Activated naive CD4-positive, alpha-beta T cell treated with Interleukin-2 at 50 U/mL for 16 hours (primary cell): ENCODE results near the gene ABTB1.

Source experiments
- DNase-seq: peaks from one replicate; pipeline ENCODE4 v3.0.0-alpha.2; 2020

ABTB1 gene

DNA sequence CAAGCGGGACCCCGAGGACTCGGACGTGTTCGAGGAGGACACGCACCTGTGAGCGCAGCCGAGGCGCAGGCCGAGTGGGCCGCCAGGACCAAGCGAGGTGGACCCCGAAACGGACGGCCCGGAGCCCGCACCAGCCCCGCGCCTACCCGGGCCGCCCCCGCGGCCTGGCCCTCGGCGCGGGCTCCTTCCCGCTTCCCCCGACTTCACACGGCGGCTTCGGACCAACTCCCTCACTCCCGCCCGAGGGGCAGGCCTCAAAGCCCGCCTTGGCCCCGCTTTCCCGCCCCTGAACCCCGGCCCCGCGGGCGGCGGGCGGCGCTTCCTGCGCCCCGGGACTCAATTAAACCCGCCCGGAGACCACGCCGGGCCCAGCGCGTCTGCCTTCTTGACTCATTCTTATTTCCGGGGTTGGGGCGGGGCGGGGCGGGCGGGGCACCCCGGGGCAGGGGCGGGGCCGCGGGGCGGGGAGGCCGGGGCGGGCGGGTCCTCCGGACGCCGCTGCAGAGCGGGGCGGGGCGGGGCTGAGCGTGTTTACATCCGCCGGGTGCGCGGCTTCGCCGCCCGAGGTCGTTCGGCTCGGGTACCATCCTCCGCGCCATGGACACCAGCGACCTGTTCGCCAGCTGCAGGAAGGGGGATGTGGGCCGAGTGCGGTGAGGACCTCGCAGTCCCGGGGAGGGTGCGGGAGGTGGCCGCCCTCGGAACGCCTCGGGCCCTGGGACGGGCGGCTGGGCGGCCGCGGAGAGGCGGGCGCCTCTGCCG is at the start of gene ABTB1:
ABTB1 (plus strand) TSS at position 524 of the 762 bp plus-strand sequence; CDS start at position 598, 74 bp downstream.
- DNase-seq: peak; percentile 89

DNA sequence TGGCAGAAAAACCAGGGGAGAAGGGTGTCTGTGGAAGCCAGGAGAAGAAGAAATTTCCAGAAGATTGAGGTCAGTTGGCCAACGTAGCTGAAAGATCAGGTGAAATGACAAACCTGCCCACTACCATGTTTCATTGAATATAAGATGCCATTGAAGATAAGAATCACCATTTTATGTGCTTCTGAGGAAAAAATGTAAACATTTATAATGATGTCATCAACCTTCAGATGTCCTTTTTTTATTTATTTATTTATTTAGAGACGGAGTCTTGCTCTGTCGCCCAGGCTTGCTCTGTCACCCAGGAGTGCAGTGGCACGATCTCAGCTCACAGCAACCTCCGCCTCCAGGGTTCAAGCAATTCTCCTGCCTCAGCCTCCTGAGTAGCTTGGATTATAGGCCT is 48.7 kb upstream of the ABTB1 start:
- DNase-seq: no peak

DNA sequence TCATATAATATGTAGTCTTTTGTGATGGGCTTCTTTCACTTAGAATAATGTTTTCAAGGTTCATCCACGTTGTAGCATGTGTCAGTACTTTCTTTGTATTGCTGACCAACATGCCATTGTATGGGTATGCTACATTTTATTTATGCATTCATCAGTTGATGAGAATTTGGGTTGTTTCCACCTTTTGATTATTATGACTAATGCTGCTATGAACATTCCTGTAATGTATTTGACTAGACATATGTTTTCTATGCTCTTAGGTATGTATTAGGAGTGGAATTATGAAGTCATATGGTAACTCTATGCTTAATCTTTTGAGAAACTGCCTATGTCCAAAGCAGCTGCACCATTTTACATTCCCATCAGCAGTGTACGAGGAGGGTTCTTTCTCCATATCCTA is 46.9 kb upstream of the ABTB1 start:
- no peak for DNase-seq

DNA sequence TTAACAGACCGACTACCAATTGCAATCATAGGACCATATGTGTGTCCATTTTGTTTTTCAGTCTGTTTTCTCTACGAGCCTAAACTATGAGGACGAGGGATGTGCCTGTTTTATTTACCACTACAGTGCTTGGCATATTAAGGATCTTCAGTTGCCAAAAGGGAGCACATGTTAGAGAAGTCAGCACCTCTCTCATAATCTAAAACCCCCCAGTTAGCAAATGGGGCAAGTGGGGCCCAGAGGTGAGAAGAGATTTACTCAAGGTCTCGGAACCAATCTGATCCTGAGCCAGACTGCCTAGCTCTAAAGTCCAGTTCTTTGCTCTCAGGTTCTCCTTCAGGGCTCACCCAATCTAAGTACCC is 44.3 kb upstream of the ABTB1 start:
- no peak for DNase-seq

DNA sequence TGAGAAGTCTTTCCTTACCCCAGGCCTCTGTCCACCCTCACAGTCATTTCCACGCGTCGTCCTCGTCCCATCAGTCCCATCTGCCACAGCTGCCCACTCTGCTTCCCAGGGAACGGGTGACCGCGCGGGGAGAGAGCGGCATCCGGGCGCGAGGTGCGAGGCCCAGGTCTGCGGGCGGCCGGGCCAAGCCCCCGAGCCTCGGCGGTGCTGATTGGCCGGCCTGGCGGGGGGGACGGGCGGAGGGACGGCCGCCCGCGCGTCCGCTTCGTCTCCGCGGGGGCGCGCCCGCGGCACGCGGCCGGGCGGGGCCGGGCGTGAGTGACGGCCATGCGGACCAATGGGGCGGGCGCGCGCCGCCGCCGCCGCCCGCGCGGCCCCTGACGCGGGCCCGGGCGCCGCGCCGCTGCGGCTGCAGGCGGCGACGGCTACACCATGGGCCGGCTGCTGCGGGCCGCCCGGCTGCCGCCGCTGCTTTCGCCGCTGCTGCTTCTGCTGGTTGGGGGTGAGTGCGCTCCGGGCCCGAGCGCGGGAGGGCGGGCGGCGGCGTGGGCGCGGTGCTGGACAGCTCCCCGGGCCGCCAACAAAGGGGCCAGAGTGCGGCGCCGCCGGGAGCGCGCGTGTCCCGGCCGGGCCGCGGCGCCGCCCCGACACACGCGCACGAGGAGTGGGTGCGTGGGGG is 43.8 kb upstream of the ABTB1 start, which contains the start of gene PODXL2:
PODXL2 (plus strand) TSS at position 398 of the 679 bp plus-strand sequence; CDS start at position 433, 35 bp downstream.
- DNase-seq: peak; percentile 32

DNA sequence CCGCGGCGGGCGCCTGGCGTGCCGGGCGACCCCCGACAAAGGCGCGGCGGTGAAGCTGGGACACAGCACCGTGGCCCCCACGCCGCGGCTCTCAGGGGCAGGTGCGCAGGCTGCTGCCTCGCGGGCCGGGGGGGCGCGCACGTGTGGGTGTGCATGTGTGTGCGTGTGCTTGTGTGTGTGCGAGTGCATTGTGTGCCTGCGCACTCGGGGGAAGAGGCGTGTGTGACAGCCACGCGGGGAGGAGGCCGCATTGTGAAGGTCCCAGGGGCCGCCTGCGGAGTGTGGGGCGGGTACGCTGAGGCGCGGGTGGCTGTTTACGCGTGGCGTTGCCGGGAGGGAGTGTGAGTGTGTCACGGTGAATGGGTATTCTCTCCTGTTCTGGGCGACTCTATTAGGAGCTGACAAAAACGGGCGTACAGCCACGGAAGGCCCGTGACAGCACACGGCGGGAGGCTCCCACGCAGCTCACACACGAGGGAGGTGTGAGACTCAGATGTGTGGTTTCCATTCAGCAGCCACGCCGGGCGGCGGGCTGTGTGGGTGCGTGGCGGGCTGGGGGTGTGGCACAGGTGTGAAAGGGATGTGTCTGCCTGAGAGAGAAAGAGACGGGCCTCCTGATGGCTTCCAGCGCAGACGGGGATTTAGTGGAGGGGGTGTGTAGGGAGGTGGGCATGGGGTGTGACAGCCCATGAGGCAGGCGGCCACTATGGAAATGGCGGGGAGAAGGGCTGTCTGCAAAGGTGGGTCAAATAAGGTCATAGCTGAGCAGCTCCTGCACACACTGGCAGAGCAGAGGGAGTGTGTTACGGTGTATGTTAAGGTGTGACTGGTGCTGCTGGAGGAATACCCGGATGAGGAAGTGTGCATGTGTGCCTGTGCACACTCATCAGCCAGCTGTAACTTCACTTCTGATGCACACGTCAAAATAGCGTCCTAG is 43.0 kb upstream of the ABTB1 start:
- DNase-seq: peak; percentile 62

DNA sequence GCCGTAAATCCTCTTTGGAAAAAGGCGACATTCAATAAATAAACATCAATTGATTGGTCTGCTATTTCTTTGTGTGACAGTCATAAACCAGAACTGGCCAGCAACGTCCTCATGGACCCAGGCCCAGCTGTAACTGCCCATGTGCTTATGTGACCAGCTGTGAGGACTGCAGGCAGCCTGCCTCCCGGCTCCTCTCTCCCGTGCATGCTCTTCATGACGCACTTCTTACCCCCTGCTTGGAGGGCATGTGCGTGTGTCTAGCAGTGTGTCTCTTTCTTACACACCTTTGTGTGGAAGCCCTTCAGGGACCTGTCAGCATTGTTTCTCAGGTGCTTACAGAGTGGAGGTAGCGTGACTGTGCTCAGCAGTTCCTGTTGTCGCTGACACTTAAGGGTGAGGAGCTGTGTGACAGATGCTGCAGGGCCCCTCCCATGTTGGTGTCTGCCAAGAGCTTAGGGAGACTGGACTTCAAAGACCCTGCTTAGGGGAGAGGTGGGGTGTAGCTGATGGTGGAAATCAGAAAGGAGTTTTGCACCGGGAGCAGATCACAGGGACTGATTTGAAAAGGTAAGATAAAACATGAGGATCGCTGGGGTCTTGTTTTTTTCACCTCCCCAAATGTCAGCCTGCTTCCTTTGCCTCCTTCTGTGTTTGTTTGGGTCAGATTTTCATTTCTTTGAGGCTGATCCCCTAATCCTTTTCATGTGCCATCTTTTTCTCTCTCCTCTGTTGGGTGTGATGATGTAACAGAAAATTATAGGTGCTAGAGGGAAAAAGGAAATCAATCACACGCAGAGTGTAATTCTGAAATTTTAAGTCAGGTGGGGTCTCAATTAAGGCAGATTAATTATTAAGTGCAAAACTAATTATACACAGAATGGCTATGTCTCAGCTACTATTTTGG is 41.7 kb upstream of the ABTB1 start:
- DNase-seq: no peak

DNA sequence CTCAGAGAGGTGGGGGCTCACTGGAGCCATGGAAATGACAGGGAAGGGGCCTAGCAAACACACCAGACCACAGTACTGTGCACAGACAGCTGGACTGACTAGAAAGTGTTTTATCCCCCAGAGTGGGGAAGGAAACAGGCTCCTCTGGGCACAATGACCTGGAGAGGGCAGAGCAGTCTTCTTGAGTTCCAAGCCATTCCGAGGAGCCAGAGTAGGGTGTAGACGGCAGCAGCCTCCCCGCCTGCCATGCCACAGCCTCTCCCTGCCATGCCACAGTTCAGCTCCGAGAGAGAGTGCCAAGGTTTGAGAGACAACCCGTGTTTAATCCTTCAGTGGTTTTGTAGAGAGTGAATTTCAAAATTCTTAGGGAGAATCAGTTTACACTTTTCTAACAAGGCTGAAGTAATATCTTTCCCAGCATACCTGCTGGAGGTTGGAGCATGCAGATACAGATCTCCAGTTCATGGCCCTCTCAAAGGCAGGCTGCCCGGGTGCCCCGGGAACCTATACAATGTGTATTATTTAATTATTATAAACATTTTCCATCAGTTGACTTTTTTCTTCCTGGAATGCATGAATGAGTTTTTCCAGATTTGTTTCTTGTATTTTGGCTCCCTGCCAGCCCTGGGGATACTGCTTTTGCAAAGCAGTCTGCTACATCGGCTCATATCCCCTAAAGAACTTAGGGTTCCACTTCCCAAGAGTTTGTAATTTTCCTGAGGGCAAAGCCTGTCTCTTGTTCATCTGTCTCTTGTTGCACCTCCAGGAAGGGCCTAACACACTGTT is 40.5 kb upstream of the ABTB1 start:
- no peak for DNase-seq

DNA sequence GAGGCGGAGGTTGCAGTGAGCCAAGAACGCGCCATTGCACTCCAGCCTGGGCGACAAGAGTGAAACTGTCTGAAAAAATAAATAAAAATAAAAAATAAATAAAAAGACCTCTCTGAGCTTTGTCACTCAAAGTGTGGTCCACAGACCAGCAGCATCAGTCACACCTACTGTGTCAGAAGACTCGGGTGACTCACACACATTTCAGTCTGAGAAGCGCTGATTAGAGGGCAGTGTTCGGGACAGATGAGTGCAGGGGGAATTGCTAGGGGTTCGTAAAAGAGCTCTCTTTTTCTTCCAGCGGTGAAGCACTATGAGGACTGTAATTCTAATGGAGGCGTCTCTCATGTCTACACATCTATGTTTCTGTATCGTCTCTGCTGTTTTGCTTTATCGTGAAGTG is 38.1 kb upstream of the ABTB1 start:
- no peak for DNase-seq

DNA sequence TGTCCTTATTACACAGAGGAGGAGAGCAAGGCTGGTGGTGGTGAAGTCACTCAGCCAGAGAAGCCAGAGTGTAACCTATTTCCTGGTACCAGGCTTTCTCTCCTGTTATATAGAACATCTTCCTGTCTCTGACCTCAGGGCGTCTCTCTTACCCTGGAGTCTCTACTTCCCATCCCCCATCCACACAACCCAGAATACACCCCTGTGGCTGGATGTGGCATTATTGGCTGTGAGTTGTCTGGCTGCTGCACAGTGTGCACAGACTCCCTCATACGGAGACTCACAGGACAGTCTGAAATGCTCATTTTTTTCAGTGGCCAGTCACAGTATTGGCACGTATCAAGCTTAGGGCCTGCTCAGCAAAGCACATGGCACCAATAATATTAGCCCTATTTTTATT is 35.2 kb upstream of the ABTB1 start:
- no peak for DNase-seq

DNA sequence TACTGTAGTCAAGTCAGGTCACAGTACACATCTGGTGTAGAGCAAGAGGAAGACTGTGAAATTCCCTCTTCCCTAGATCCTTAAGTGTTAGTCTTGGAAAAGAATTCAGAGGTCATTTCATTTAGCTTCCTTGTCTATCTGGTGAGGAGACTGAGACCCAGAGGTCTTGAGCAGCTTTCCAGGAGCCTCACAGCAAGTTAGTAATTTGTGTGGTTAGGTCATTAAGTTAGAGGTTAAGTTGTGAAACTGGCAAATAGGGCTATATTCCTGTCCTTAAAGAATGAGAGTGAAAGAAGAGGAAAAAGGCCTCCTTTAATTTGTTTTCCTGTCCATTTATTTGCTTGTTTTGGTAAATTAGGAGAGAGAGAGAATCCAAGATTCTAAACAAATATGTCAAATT is 34.8 kb upstream of the ABTB1 start:
- no peak for DNase-seq

DNA sequence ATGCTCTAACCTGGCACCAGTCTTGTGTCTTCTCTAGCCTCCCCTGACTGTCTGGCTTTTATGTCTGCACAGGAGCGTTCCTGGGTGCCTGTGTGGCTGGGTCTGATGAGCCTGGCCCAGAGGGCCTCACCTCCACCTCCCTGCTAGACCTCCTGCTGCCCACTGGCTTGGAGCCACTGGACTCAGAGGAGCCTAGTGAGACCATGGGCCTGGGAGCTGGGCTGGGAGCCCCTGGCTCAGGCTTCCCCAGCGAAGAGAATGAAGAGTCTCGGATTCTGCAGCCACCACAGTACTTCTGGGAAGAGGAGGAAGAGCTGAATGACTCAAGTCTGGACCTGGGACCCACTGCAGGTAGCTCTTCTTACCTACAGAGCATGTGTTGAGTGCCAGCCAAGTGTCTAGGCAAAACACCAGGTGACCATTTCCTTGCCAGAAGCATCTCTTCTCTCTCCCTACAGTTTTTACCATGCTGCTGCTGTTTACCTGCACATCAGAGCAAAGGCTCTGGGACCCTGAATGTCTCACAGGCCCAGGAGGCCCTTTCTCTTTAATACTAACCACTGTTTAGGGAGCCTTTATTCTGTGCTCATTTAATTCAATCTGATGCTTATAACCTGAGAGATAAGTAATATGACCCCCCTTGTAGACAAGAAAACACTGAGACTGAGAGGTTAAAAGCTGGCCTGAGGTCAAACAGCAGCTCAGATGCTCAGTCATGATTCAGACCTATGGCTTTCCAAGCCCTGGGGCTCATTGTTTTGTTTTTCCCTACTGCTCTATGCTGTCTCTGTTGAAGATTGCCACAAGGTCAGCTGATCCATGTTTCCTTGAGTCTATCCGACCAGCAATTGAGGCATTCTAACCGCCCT is 33.3 kb upstream of the ABTB1 start:
- DNase-seq: no peak

DNA sequence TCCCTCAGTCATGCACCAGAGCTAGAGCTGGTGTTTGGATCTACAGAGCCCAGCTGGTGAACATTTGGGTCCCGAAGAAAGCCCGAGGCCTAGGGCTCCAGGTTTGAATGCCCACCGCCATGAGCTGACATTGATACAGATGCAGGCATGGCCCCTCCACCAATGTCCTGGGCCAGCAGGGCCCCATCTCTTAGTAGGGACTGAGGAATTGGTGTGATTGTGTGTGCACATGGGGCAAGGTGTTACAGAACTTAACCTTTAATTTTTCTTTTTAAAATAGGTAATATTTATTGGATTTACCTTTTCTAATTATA is 32.8 kb upstream of the ABTB1 start:
- no peak for DNase-seq

DNA sequence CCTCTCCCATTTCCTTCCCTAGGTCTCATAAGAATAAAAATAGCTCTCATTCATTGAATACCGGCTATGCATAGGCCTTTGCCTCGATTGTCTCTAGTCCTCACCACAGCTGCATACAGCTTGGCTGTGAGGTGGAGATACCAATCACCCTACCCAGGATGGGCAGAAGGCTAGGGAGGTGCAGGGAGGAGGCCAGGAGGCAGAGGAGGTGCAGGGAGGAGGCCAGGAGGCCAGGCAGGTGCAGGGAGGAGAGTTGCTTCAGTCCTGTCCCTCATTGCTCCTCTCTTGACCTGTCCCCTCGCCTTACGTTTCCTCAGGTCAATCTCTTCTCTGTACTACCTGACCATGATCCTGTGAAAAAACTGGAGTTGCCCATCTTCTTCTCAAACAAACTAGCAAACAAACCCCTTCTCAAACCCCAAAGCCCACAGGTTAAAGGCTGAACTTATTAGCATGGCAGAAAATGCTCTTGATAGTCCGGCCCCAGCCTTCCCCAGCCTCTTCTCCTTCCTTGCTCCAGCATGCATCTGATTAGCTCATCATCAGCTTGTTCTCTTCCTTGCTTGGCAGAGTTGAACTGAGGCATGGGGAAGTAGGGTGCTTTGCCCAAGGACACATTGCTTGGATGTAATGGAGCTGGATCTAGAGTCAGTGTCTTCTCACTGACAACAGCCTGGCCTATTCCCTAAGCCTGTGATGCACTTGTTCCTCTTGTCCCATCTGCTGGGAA is 27.9 kb upstream of the ABTB1 start:
- DNase-seq: no peak

DNA sequence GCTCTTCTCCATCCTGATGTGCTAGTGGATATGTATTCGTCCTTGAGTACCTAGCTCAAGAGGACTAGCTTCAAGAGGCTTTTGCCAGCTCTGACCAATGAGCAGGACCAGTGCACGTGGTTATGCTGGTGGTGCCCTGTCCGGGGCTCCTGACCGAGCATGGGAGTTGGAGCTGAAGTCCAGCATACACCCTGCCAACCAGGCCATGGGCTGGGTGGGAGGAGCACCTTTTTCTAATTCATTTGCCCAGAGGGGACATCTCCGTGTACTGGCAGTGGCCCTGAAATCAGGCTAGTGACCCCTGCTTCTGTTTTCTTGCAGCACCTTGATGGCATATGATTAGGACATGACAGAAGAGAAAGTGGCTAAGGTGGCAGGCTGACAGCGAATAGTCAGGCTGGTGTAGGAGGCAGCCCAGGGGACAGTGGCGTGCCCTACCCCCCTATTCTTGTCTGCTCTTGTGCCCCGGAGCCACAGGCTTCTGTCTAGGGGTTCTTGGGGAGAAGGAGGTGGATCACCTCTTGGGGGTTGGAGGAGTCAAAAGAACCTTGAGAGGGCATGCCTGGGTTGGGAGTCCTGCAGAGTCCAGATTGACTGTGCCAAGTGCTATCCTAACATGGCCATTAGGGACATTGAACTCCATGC is 27.3 kb upstream of the ABTB1 start:
- no peak for DNase-seq

DNA sequence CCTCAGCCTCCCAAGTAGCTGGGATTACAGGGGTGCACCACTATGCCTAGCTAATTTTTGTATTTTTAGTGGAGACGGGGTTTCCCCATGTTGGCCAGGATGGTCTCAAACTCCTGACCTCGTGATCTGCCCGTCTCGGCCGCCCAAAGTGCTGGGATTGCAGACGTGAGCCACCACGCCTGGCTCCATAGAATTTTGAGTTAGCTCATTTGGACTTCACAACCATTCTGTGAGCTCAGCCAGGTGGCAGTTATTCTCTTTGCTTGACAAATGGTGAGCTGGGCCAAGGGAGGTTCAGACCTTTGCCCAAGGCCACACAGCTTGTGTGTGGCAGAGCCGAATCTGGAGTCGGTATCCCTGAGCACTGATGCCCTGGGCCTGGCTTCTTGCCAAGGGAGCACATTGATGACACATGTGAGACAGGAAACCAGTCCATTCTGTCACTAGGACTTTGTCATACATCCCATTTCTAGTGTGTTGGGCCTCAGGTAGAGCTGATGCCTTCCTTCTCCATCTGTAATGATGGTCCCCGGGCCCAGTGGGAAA is 26.2 kb upstream of the ABTB1 start:
- no peak for DNase-seq

DNA sequence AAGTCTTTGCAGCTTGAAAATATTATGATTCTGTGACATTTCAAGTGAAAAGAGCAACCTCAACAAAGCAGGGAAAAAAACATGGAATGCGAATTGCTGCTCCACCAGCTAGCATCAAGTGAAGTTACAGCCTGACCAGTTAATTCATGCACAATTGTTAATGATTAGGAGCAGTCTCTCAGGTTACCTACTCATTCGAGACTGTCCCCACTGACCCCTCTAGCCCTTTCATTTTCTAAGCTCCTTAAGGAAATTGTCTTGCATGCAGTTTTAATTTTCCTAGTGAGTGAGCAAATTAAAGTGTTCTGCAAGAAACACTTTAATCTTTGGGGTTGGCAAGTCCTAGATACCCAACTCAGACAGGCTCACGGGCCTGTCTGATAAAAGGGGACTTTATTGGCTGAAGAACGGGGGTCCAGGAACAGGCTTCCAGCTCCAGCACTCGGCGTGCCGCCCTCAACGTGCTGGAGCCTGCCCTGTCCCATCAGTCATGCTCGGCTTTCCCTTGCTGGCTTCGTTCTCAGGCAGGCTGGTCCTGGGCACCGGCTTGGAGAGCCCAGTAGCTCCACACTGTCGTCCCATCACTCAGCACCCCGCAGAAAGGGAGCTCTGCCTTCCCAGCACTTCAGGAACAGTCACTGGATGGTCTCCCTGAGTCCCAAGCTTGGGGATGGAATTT is 25.4 kb upstream of the ABTB1 start:
- no peak for DNase-seq

DNA sequence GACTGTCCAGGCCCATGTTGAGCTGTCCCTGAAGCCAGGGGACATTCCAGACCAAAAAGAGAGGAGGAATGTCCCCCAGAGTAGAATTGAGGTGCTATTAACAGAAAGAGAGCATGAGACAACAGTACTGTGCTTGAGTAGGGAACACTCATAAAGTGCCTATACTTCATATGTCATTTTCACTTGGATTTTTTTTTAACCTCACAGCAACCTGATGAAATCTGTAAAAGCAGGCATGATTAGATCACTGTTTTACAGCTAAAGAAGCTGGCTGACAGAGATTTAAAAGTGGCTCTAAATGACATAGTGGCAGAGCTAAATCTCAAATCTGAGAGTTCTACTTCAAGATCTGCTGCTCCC is 24.9 kb upstream of the ABTB1 start:
- no peak for DNase-seq

DNA sequence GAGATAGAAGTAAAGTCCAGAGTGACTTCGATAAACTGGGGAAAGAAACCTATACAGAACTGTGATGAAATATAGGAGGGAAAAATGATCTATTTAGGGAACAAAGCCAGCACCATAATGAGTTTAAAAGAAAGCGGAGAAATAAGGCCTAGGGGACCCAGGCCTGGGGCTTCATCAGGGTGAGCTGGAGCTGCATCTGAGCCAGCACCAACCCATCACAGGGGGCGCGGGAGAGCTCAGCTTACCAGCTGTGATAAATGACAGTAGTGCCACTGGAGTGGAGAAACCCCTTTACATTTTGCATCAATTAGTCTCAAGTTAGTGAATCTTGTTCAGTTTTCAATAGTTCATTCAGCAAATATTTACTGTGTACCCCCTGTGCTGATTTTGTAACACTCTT is 22.5 kb upstream of the ABTB1 start:
- no peak for DNase-seq
